GM10266 (cell line): Measurements from ENCODE around the gene HDAC9.

Source experiments
- DNase-seq: peaks from one replicate; pipeline ENCODE4 v3.0.0; 2012; ENCODE audit errors: extremely low spot score
- CTCF ChIP-seq: IDR thresholded peaks from 2 replicates; pipeline ENCODE4 v1.5.1; 2012; ENCODE audit warnings: mild to moderate bottlenecking, low read depth; ENCODE audit not compliant: control insufficient read depth, insufficient read depth; ENCODE audit errors: missing control alignments

The HDAC9 gene

GRCh38 chr7:18927134-18927533 is 431.6 kb downstream of the HDAC9 start:
- TF ChIP-seq CTCF, result no peak
- no peak for DNase-seq

DNA sequence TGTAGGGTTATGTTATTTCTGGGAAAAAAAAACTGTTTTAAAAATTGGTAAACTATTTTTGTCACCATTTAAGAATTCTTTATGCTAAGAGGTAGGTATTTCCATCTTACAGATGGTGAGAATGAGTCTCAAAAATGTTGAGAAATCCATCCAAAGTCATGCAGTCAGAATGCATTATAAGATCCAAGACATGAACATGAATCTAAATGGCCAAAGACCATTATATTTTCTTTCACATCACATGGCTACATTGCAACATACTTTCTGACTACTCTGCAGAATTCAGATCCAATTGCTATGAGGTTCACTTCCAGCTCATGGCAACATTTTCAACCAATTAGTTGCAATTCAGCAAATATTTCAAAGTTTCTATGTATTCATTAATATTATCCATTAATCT is 440.7 kb downstream of the HDAC9 start:
- TF ChIP-seq CTCF, result no peak
- DNase-seq, result no peak

DNA sequence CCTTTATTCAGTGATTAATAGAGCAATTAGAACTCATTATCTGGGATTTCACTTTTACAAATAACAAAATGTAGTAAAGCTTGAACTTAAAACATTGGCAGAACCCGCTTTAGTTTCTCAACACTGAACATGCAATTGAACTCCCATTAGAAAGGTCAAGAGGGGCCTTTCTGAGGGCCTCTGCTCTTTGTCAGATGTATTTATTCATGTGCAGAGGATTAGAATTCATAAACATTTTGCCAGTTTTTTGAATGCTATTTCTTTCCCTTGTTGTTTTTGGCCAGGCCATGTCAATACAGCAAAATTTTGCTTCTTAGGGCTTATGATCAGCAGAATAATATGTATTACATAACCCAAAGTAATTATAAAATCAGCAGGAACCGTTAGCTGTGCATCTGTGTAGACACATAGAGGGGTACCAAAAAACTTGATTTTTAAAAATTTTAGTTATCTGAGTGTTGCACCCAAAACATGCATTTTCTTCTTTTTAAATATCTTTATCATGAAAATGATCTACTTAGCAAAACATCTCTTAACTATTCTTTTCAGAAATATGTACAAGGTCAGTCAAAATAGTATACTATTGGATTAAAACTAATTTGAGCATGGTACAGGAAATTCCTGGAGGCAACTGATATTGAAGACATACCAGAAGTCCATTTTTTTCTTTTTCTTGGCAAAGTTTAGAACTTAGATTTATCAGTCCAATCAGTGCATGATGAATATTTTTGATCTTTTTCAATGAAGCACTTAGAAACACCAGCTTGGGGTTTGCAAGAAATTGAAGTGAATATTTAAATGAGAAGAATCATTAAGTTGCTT is 444.4 kb downstream of the HDAC9 start:
- TF ChIP-seq CTCF, result no peak
- DNase-seq, result no peak

DNA sequence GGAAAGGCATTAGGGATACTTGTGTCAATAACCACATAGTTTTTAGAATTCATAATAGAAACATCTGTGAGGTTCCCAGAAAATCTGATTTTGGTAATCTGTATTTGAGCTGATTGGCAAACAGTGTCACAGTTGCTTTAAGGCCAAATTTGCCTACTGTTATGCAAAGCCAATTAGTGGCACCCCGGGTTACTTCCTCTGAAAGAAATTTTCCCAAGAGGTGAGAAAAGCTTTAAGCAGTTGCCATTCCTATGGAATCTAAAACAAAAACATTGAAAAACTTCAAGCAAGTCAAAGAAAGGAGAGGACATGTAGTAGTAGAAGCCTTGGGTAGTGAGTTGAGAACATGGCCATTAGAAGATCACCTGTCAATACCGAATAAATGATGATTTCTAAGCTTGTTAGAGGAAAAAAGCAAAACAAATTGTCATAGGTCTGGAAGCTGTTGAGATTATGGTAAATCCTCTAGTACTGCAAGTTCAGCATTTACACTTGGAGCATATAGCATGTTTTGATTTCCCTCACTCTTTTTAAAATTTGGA is 445.1 kb downstream of the HDAC9 start:
- no peak for DNase-seq
- TF ChIP-seq CTCF, result no peak

GRCh38 chr7:18941207-18941606 is 445.7 kb downstream of the HDAC9 start:
- no peak for DNase-seq
- no peak for TF ChIP-seq CTCF

GRCh38 chr7:18948521-18948920 is 453.0 kb downstream of the HDAC9 start:
- TF ChIP-seq CTCF, result no peak
- no peak for DNase-seq

GRCh38 chr7:18952846-18953245 is 457.3 kb downstream of the HDAC9 start:
- DNase-seq, result no peak
- no peak for TF ChIP-seq CTCF
